GM18498 (cell line): Measurements from ENCODE around the gene PLXDC1.

Source experiments
- ATAC-seq: cut with Tn5 transposase; IDR thresholded peaks from one replicate; pipeline ENCODE4 v1.9.1; 2021; ENCODE audit warnings: mild to moderate bottlenecking, moderate library complexity; ENCODE audit not compliant: unreplicated experiment

Gene PLXDC1

GRCh38 chr17:39151150-39151942 lies at the start of gene PLXDC1:
TSS of gene PLXDC1 (minus strand) at chr17:39151637. CDS start at chr17:39151437, 200 bp downstream.
- no peak for ATAC-seq

- ATAC-seq: no peak
These were observed 49.6 kb upstream of the PLXDC1 start for GRCh38 chr17:39200957-39201510.

- peak; percentile 74 for ATAC-seq
These were observed 48.8 kb upstream of the PLXDC1 start, which contains the start of gene RPL19 for GRCh38 chr17:39200070-39200879. TSS of gene RPL19 (plus strand) at chr17:39200283. CDS start at chr17:39200345, 62 bp downstream.

- peak; percentile 67 for ATAC-seq
These were observed 48.3 kb upstream of the PLXDC1 start for GRCh38 chr17:39199820-39200069.

DNA sequence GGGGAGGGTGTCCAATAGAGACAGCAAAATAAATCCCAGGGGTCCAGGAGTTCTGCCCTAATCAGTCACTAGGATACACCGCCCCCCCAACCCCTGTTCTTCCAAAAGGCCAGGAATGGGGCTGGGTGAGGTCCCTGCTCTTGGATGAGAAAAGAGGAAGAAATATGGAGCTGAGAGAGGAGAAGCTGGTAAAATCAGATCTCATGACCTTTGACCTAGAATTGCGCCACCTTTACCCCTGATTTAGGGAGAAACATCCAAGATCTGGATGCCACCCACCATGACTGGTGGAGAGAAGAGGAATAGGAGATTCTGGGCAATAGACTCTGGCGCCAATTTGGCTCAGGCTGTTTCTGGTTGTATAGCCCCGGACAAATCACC lies 46.7 kb upstream of the PLXDC1 start:
- ATAC-seq: no peak

GRCh38 chr17:39197380-39198185 lies 46.1 kb upstream of the PLXDC1 start, which contains the start of gene CACNB1:
TSS of gene CACNB1 (minus strand) at chr17:39197669. CDS start at chr17:39197495, 174 bp downstream.
- no peak for ATAC-seq

GRCh38 chr17:39196808-39197291 lies 45.4 kb upstream of the PLXDC1 start:
- ATAC-seq: no peak

GRCh38 chr17:39196241-39196807 lies 44.9 kb upstream of the PLXDC1 start:
- no peak for ATAC-seq

DNA sequence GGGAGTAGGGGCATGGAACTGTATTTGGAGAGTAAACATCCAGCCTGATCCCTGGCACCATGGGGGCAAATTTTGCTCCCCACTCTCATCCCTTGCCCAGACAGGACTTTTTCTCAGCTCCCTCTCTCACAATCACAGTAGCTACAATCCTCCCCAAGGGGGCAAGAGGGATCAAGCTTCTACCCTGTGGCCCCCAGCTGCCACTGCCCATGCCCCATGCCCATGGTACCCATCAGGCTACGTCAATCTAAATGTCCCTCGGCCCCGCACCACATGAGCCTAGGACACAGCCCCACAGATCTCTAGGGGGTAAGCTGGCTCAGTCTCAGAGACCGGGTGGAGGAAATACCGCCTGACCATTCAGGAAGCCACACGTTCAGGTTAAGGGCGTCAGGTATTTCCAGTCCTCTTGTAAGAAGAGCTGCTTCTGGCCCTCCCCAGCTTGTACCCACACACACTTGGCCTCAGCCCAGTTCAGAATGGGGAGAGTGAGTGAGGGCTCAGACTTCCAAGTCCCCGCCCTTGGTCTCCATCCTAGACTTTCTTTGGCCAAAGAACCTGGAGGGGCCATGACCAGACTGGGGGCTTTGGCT lies 44.2 kb upstream of the PLXDC1 start:
- ATAC-seq: no peak

DNA sequence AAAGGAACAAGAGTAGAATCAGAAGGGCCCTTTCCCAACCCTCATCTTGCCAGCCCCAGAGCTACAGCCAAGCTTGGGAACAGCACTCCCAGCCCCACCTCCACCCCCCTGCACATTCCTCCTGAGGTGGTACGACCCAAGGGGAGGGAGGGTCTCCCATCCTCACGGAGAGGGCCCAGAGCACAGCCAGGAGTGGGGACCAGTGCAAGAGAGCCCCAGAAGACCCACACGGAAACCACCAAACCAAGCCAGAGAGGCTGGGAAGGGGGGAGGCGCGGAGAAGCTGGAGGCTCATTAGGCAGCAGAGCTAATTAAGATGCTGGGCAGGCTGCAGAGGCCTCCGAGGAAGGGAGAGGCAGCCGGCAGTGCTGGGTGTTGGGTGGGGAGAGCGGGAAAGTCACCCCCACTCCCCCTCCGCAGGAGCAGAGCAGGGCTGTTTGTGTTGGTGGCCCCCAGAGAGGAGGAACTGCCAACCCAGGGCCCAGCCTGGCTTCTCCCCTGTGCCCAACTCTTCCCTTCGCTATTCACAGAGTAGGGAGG lies 43.6 kb upstream of the PLXDC1 start:
- no peak for ATAC-seq

GRCh38 chr17:39194089-39194984 lies 42.9 kb upstream of the PLXDC1 start:
- ATAC-seq: no peak

DNA sequence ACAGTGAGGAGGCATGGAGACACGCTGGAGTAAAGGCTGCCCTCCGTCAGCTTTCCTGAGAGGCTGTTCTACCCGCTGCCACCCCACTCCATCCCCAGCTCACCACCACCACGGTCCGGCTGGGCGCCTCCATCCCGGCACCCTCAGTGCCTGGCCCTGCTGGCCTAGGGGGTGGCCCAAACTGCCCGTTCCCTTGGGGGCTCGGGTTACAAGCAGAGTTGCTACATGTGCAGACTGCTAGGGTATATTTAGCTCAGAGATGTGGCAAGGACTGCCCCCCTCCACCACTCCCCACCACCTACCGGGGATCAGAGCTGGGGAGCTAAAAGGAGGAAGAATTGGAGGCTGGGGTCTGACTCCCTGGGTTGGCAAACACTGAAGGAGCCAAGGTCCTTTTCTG lies 41.9 kb upstream of the PLXDC1 start:
- no peak for ATAC-seq

DNA sequence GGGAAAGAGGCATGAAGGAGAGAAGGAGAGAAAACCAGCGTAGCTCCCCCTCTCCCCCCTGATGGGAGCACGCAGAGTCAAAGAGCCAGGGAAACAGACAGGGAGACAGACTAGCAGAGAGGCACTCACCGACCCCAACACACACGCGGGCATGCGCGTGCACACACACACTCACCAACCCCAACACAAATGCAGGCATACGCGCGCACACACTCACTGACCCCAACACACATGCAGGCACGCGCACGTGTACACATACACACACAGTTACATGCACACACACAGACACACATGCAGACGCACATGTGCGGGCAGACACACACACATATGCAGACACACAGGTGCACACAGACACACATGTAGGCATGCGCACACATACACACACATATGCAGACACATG lies 41.5 kb upstream of the PLXDC1 start:
- ATAC-seq: no peak

DNA sequence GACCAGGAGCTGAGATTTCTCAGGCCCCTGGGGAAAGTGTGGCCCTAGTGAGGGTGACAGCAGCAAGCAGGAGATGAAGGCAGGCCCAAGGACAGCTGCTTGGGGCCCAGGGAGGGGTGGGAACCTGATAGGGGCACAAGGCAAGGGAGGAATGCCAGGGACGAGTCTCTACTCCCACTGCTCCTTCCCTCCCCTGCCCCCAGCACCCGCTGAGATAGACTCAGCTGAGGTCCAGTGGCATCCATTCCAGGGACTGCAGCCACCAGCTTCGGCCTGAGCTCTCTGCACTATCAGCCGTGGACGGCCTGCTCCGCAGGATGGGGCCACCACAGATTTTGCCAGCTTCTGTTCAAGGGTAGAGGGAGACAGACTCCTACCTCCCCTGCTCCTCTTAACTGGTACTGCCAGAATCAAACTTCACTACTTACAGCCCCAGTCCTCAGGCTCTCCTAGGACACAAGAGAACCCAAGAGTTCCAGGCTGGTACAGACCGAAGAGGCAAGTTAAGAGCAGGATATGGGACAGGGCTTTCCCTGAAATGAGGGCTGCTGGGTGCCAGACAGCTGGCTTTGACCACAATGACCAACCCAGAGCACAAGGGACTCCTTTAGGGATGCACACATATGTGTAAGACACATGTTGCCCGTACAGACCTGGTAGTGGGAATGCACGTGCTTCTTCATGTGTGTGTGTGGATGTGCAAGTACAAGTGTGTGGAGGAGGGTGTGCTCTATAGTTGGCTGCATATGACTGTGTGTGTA lies 40.5 kb upstream of the PLXDC1 start:
- ATAC-seq: no peak

GRCh38 chr17:39187152-39187830 lies 35.9 kb upstream of the PLXDC1 start:
- ATAC-seq: no peak

DNA sequence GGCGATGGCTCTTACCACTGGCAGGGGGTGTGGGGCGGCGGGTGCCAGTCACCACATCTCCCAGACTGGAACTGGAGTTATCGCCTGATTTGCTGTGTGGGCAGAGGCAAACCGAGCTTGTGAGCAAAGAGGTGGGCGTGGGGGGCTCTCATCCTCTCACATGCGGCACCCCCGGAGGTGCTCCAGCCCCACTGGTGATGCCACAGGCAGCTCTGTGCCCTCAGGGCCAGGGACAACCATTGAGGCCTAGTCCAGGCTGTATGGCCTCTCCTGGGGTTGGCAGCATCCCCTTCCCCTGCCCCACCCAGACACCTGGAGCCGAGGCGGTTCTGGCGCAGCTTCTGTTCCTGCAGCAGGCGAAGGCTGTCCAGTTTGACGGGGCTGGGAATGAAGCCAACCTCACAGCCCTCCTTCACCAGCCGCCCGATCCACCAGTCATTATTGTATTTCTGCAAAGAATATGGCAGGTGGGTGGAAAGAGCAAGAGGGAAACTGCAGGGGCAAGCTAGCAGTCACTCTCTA lies 35.1 kb upstream of the PLXDC1 start:
- no peak for ATAC-seq

DNA sequence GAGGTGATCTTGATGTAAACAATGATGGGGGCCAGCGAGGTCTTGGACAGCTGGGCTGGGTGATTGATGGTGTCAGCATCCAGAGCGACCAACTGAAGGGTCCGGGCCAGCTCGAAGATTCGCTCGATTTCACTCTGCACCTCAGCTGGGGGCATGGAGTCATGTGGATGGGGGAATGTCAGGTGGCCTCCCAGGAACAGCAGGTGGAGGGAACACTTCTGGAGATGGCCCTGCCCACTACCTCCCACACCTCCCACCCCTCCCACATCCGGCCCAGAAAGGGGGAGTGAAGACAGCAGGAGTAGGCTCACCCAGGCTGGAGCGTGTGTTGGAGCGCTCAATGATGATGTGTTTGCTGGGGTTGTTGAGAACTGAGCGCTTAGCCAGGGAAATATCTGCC lies 32.3 kb upstream of the PLXDC1 start:
- ATAC-seq: no peak
